Gastrocnemius medialis (tissue), 4 donors: ENCODE results near the gene HTR2A.

ENCODE experiments used
- POLR2A ChIP-seq, 2 donors: fragments of 450-650 bp; IDR thresholded peaks; one replicate each; pipeline ENCODE4 v1.6.1; 2017; ENCODE audit warnings: antibody characterized with exemption in 2 of 2, mild to moderate bottlenecking in 2 of 2, moderate library complexity in 2 of 2
- TF ChIP-seq, protein P1 (sequence below), 5 experiments: fragments of 450-650 bp in 3 of 5; fragments of 200-600 bp in 2 of 5; sonication (generic) in 2 of 5; IDR thresholded peaks in 4 of 5; conservative IDR thresholded peaks in 1 of 5; 1 replicate in 4 of 5; 2 replicates in 1 of 5; pipeline ENCODE4 v1.5.1; 2016 to 2019; ENCODE audit warnings: antibody characterized with exemption in 5 of 5, mild to moderate bottlenecking in 3 of 5, moderate library complexity in 3 of 5

DNA sequence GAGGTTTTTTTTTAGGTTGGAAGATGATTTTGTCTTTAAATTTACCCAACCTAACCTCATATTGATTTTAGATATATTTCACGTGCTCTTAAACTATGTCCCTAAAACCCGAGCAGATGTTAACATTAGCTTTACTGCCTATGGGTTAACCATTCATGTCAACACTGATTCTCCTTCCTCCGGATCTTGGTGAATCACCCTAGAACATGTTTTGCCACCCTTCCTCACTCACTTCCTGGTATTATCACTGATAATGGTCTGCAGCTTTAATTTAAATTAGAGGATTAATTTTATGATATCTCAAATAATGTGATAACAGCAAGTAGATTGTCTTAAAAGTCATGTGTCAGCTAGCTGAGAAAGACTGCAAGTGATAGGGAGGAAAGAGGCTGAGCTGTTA is 31.9 kb downstream of the HTR2A start:
- TF ChIP-seq, protein P1, sequence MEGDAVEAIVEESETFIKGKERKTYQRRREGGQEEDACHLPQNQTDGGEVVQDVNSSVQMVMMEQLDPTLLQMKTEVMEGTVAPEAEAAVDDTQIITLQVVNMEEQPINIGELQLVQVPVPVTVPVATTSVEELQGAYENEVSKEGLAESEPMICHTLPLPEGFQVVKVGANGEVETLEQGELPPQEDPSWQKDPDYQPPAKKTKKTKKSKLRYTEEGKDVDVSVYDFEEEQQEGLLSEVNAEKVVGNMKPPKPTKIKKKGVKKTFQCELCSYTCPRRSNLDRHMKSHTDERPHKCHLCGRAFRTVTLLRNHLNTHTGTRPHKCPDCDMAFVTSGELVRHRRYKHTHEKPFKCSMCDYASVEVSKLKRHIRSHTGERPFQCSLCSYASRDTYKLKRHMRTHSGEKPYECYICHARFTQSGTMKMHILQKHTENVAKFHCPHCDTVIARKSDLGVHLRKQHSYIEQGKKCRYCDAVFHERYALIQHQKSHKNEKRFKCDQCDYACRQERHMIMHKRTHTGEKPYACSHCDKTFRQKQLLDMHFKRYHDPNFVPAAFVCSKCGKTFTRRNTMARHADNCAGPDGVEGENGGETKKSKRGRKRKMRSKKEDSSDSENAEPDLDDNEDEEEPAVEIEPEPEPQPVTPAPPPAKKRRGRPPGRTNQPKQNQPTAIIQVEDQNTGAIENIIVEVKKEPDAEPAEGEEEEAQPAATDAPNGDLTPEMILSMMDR (IDR thresholded peaks at IDR 0.05 in 4 of 5, conservative IDR thresholded peaks at IDR 0.05 in 1 of 5) = no peak
- no peak for TF ChIP-seq POLR2A (IDR thresholded peaks at IDR 0.05)
